Posterior vena cava (tissue), 2 donors: ENCODE measurements around the gene MPHOSPH6. TPM values are rescaled to one million over a fixed set of nuclear protein-coding genes. Genes with fewer than 3 reads are reported as not detected.
"Not testable (repeated sequence)": the region's sequence is repeated elsewhere in the genome, so short reads cannot be mapped to it uniquely, and the experiment has no call there.

Experiments
- DNase-seq: peaks from one replicate; pipeline ENCODE4 v3.0.0-alpha.2; 2020; ENCODE audit warnings: low spot score
- intact Hi-C, 2 donors: fragments of 100-400 bp; cut with DNase I; formaldehyde crosslinking; loops; one replicate each; pipeline versions ENCODE4 v1.14.1 to v1.14.2; 2022 to 2023
- long read RNA-seq, 2 donors: library from polyadenylated mRNA; unstranded; transcript quantifications; one replicate each; pipeline ENCODE4 v2.0.0, GENCODE V29; 2020 to 2021
- total RNA-seq, 2 donors: library from RNA; stranded (reverse); fragmentation: NEBNext Ultra II Directional; extraction: Animal tissue kit (Norgen Biotek cat#: 25700); gene quantifications; one replicate each; pipeline ENCODE4 v1.2.1, GENCODE V29; 2021
- donor health status: DM: yes; HTN: yes; CAD: no.
- donor health status: DM: yes; HTN: yes; CAD: no.

MPHOSPH6 gene
- 10 to 100 TPM; 14.2 to 17.4 TPM for total RNA-seq
- long read RNA-seq, donor 1, transcript MPHOSPH6-201 (5 exons, 1,103 nt), result major isoform, 6 of 10 reads
- long read RNA-seq, donor 1, partial matches to known transcripts, result 1 of 10 reads
- long read RNA-seq, donor 1, other reads (novel, unspliced or antisense), result 1 of 10 reads
- long read RNA-seq, donor 2, transcript MPHOSPH6-201 (5 exons, 1,103 nt), result major isoform, 21 of 22 reads
- long read RNA-seq, donor 2, partial matches to known transcripts, result 0 of 22 reads
- long read RNA-seq, donor 2, other reads (novel, unspliced or antisense), result 1 of 22 reads

GRCh38 chr16:82169861-82170845, at the start of gene MPHOSPH6:
Gene MPHOSPH6 (minus strand): TSS chr16:82170224. CDS start chr16:82170175, 49 bp downstream.
- intact Hi-C loops, result no loop called here
- peak; percentile 97 for DNase-seq

GRCh38 chr16:82219298-82219697, 49.3 kb upstream of the MPHOSPH6 start:
- no peak for DNase-seq
- intact Hi-C loops, result loop anchor here in 1 of 2 donors (5.0 kb wide), 1 partner anchor 842 kb away; no protein-coding TSS in a partner anchor

- intact Hi-C loops, DNase-seq: not testable (repeated sequence)
Measured at GRCh38 chr16:82209314-82209713, 39.3 kb upstream of the MPHOSPH6 start.

GRCh38 chr16:82203198-82203597, 33.2 kb upstream of the MPHOSPH6 start:
- intact Hi-C loops, result no loop called here
- DNase-seq, result no peak

GRCh38 chr16:82201926-82202325, 31.9 kb upstream of the MPHOSPH6 start:
- intact Hi-C loops, result no loop called here
- no peak for DNase-seq

- intact Hi-C loops, result no loop called here
- DNase-seq, result no peak
Measured at GRCh38 chr16:82201351-82201750, 31.3 kb upstream of the MPHOSPH6 start.

GRCh38 chr16:82199209-82199608, 29.2 kb upstream of the MPHOSPH6 start:
- intact Hi-C loops, result no loop called here

GRCh38 chr16:82197540-82198240, 27.7 kb upstream of the MPHOSPH6 start:
- intact Hi-C loops, result no loop called here

More at GRCh38 chr16:82199209-82199608, 29.2 kb upstream of the MPHOSPH6 start:
- DNase-seq, result no peak

GRCh38 chr16:82195917-82196494, 26.0 kb upstream of the MPHOSPH6 start:
- no peak for DNase-seq
- intact Hi-C loops, result no loop called here

More at GRCh38 chr16:82197540-82198240, 27.7 kb upstream of the MPHOSPH6 start:
- DNase-seq, result no peak

- intact Hi-C loops, result no loop called here
Measured at GRCh38 chr16:82194086-82194485, 24.1 kb upstream of the MPHOSPH6 start.

GRCh38 chr16:82192665-82193064, 22.6 kb upstream of the MPHOSPH6 start:
- DNase-seq, result no peak
- intact Hi-C loops, result no loop called here

More at GRCh38 chr16:82194086-82194485, 24.1 kb upstream of the MPHOSPH6 start:
- no peak for DNase-seq

GRCh38 chr16:82190386-82190785, 20.4 kb upstream of the MPHOSPH6 start:
- intact Hi-C loops, result no loop called here
- no peak for DNase-seq

- intact Hi-C loops, result no loop called here
Measured at GRCh38 chr16:82187829-82188228, 17.8 kb upstream of the MPHOSPH6 start.

GRCh38 chr16:82185012-82185411, 15.0 kb upstream of the MPHOSPH6 start:
- intact Hi-C loops, result no loop called here

More at GRCh38 chr16:82187829-82188228, 17.8 kb upstream of the MPHOSPH6 start:
- no peak for DNase-seq

GRCh38 chr16:82184213-82184612, 14.2 kb upstream of the MPHOSPH6 start:
- intact Hi-C loops, result no loop called here
- DNase-seq, result no peak

More at GRCh38 chr16:82185012-82185411, 15.0 kb upstream of the MPHOSPH6 start:
- DNase-seq, result no peak

GRCh38 chr16:82183004-82183397, 13.0 kb upstream of the MPHOSPH6 start:
- DNase-seq, result no peak
- intact Hi-C loops, result no loop called here

- intact Hi-C loops, result no loop called here
Measured at GRCh38 chr16:82182266-82183003, 12.4 kb upstream of the MPHOSPH6 start.

GRCh38 chr16:82181461-82182185, 11.6 kb upstream of the MPHOSPH6 start:
- DNase-seq, result no peak
- intact Hi-C loops, result no loop called here

More at GRCh38 chr16:82182266-82183003, 12.4 kb upstream of the MPHOSPH6 start:
- no peak for DNase-seq
